Colonic mucosa (tissue), 4 donors: ENCODE results near the gene ABCC10. TPM values are rescaled to one million over a fixed set of nuclear protein-coding genes. Genes with fewer than 3 reads are reported as not detected.
"Not testable (repeated sequence)": the region's sequence is repeated elsewhere in the genome, so short reads cannot be mapped to it uniquely, and the experiment has no call there.

Source experiments
- DNase-seq: peaks from one replicate; pipeline ENCODE4 v3.0.0-alpha.2; 2020
- H3K27ac ChIP-seq: fragments of 200-600 bp; one replicate; pipeline ENCODE4 v1.8.0; 2021
- H3K27me3 ChIP-seq: fragments of 200-600 bp; one replicate; pipeline ENCODE4 v1.8.0; 2021
- H3K36me3 ChIP-seq: fragments of 200-600 bp; one replicate; pipeline ENCODE4 v1.8.0; 2021
- H3K4me1 ChIP-seq: fragments of 200-600 bp; one replicate; pipeline ENCODE4 v1.8.0; 2021; ENCODE audit warnings: mild to moderate bottlenecking
- H3K4me3 ChIP-seq: fragments of 200-600 bp; one replicate; pipeline ENCODE4 v1.8.0; 2021
- H3K9ac ChIP-seq, 2 donors: one replicate each; pipeline ENCODE4 v1.7.0; 2013; ENCODE audit warnings: control low read depth in 2 of 2, low read depth in 2 of 2, low read length in 2 of 2
- H3K9me3 ChIP-seq: fragments of 200-600 bp; one replicate; pipeline ENCODE4 v1.8.0; 2021
- intact Hi-C: fragments of 100-400 bp; cut with DNase I; formaldehyde crosslinking; loops from one replicate; pipeline ENCODE4 v1.14.1; 2022
- total RNA-seq, 2 donors: library from RNA; stranded (reverse); fragmentation: NEBNext Ultra II Directional in 1 of 2; extraction: Animal tissue kit (Norgen Biotek cat#: 25700) in 1 of 2; gene quantifications; one replicate each; pipeline ENCODE4 v1.2.1, GENCODE V29; 2021
- TF ChIP-seq, protein P1 (sequence below): fragments of 200-600 bp; IDR thresholded peaks from one replicate; pipeline ENCODE4 v1.8.0; 2022; ENCODE audit warnings: antibody characterized with exemption, mild to moderate bottlenecking
- donor health status: healthy.
- donor health status: DM: no; HTN: no; CAD: no.
- donor health status: DM: no; HTN: no; CAD: no.

The ABCC10 gene
- total RNA-seq, 2 donors from 2014 or later = 22.9 to 33.9 TPM

DNA sequence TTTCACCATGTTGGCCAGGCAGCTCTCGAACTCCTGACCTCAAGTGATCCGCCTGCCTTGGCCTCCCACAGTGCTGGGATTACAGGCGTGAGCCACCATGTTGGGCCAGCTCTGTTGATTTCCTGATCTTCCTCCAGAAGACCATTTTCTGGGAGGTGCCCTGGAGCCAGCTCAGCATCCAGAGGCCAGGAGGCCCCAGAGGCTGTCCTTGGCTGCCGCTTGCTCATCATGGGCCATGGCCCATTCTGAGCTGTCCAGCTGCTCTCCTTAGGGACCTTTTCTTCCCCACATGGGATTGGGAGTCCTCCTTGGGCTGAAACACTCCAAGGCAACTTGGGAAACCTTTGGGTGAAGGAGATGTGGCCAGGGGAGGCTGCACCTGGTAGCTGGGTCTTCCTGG is 67.4 kb downstream of the ABCC10 start:
- Histone ChIP-seq H3K4me3 (no peak overlapping the region), H3K27me3 (no peaks in the 10 kb centered on the region), H3K27ac (no peak overlapping the region), H3K9ac (no peak overlapping the region), H3K36me3 (peaks cover 7% of the 10 kb centered on the region), H3K4me1 (no peaks in the 10 kb centered on the region), H3K9me3 (no peaks in the 10 kb centered on the region)
- intact Hi-C loops = no loop called here
- DNase-seq = no peak
- TF ChIP-seq, protein P1, sequence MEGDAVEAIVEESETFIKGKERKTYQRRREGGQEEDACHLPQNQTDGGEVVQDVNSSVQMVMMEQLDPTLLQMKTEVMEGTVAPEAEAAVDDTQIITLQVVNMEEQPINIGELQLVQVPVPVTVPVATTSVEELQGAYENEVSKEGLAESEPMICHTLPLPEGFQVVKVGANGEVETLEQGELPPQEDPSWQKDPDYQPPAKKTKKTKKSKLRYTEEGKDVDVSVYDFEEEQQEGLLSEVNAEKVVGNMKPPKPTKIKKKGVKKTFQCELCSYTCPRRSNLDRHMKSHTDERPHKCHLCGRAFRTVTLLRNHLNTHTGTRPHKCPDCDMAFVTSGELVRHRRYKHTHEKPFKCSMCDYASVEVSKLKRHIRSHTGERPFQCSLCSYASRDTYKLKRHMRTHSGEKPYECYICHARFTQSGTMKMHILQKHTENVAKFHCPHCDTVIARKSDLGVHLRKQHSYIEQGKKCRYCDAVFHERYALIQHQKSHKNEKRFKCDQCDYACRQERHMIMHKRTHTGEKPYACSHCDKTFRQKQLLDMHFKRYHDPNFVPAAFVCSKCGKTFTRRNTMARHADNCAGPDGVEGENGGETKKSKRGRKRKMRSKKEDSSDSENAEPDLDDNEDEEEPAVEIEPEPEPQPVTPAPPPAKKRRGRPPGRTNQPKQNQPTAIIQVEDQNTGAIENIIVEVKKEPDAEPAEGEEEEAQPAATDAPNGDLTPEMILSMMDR = no peak

DNA sequence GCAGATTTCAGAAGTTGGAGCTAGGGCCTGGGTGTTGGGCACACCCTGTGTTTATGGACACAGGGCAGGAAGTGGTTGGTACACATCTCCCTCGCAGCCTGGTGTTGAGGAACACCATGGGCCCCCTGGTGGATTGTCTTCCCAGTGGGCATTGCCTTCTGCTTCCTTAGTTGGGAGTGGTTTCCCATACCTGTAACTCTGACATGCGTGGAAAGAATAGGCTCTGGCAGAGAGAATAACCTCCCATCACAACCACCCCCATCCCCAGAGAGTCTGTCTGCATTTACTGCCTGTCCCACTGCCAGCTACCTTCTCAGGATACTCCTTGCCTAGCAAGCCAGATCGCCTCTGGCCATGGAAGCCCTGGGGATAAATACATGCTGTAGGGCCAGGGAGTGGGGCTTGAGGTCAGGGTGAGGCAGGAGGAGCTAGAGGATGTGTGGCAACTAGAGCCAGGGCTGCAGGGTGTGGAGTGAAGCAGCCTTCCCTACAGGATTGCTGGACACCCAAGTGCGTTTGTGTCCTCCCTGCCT is 68.1 kb downstream of the ABCC10 start:
- Histone ChIP-seq H3K27ac (no peak overlapping the region), H3K27me3 (no peaks in the 10 kb centered on the region), H3K9me3 (no peaks in the 10 kb centered on the region), H3K4me1 (no peaks in the 10 kb centered on the region), H3K36me3 (peaks cover 9% of the 10 kb centered on the region), H3K9ac (no peak overlapping the region), H3K4me3 (no peak overlapping the region)
- DNase-seq = no peak
- intact Hi-C loops = no loop called here
- TF ChIP-seq, protein P1 = no peak

DNA sequence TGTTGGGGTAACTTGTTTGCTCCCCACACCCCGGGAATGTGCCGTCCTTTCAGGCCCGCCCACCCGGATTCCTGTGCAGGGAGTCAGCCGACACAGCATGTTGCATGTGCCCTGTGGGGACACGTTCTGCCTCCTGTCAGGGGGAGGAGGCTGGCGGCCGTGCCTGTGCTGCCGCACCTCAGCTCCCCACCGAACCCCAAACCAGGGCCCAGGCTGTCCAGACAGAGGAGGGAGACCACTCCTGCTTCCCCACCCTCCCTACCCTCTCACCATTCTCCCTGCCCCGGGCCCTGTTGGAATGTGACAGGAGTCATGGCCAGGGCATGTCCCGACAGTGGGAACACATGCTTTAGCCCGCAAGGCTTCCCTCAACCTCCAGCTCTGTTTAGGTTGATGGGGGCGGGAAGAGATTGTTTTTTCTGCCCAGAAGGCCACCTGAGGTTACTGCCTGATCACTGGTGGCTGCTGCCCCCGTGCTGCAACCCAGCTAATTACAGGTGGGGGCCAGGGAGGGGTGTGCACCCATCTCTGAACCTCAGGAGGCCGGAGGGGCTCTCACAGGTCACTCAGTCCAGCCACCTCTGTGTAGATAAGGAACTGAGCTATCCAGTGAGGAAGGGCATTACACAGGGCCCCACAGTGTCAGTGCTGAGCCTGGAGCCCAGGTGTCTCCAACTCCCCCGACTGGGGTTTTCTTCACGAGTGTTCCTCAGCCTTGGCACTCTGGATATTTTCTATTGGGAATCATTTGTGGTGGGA is 69.2 kb downstream of the ABCC10 start:
- no peak overlapping the region for H3K27ac ChIP-seq
- H3K4me3 ChIP-seq = no peak overlapping the region
- no peaks in the 10 kb centered on the region for H3K9me3 ChIP-seq
- TF ChIP-seq, protein P1 = peak; percentile 29
- intact Hi-C loops = no loop called here
- H3K36me3 ChIP-seq = peaks cover 15% of the 10 kb centered on the region
- no peak overlapping the region for H3K9ac ChIP-seq
- no peaks in the 10 kb centered on the region for H3K27me3 ChIP-seq
- no peak for DNase-seq
- no peaks in the 10 kb centered on the region for H3K4me1 ChIP-seq

DNA sequence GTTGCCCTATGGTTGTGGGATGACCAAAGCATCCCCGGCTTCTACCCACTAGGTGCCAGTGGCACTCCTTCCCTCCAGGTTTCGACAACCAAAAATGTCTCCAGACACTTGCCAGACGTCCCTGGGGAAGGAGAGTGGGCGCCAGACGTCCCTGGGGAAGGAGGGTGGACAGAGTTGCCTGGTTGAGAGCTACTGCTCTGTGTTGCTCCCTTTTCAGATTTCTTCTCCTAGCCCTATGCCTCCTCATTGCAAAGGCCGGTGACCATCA is 69.7 kb downstream of the ABCC10 start:
- Histone ChIP-seq H3K27me3 (no peaks in the 10 kb centered on the region), H3K27ac (no peak overlapping the region), H3K9ac (no peak overlapping the region), H3K4me1 (no peaks in the 10 kb centered on the region), H3K9me3 (no peaks in the 10 kb centered on the region), H3K4me3 (no peak overlapping the region), H3K36me3 (peaks cover 15% of the 10 kb centered on the region)
- TF ChIP-seq, protein P1 = no peak
- intact Hi-C loops = no loop called here
- DNase-seq = no peak

DNA sequence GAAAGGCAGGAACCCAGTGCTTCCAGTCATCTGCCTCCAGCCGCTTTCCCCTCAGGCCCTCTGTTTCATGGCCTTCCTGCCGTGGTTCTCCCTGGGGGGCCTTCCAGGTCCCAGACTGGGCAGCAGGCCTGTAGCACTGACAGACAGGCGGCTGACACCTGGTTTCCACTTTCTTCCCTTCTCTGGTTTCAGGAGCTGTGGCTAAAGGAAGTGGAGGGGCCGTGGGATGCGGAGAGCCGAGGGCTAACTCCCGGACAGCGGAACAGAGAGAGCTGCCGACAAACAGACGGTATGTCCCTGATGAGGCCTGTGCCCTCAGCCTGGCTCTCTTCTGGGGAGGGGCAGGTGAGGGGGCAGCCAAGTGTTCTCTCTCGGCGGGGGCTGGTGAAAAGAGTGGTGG is 70.3 kb downstream of the ABCC10 start:
- Histone ChIP-seq H3K4me3 (no peak overlapping the region), H3K27ac (no peak overlapping the region), H3K36me3 (peaks cover 15% of the 10 kb centered on the region), H3K9ac (no peak overlapping the region), H3K27me3 (no peaks in the 10 kb centered on the region), H3K4me1 (no peaks in the 10 kb centered on the region), H3K9me3 (no peaks in the 10 kb centered on the region)
- DNase-seq = no peak
- intact Hi-C loops = no loop called here
- TF ChIP-seq, protein P1 = no peak

DNA sequence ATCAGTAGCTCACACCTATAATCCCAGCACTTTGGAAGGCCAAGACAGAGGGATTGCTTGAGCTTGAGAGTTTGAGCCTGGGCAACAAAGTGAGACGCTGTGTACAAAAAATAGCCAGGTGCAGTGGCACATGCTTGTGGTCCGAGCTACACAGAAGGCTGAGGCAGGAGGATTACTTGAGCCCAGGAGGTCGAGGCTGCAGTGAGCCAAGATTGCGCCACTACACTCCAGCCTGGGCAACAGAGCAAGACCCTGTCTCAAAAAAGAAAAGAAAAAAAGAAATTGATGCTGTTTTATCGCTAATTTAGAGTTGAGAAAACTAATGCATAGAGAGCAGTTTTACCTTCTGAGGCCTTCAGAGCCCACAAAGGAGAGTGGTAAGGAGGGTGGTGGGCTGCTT is 71.0 kb downstream of the ABCC10 start:
- DNase-seq, H3K9ac ChIP-seq, intact Hi-C loops, H3K4me1 ChIP-seq, H3K4me3 ChIP-seq, H3K27ac ChIP-seq, H3K27me3 ChIP-seq, H3K9me3 ChIP-seq: not testable (repeated sequence)
- H3K36me3 ChIP-seq = peaks cover 15% of the 10 kb centered on the region
